ENCODE data around the gene KCNG3. TPM values are rescaled to one million over a fixed set of nuclear protein-coding genes. Genes with fewer than 3 reads are reported as not detected.

The KCNG3 gene
- total RNA-seq, 1 experiment from 2014 or later, result 4.3 TPM

DNA sequence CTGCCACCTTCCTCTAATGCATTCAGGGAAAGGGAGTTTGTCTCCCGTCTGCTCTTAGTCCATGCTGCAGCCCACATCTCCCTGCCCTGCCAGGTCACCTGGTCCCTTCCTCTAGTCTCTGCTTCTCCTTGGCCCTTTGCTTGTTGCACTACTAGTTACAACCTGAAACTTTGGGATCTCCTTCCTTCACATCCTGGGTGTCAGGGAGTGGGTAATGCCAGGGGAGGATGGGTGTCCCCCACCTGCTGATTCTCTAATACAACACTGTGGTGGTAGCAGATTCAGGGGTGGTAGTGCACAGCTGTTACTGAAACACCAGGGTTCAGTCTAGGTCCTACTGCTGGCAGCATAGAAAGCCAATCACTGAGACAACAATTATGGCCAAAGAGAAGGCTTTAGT is 101.6 kb downstream of the KCNG3 start:
- ChIA-PET POLR2A (no interaction called here), CTCF (no interaction called here)
- Histone ChIP-seq H3K9me3 (ENCODE audit: control insufficient read depth, insufficient read depth, low read depth, low read length) (no peaks in the 10 kb centered on the region), H3K27me3 (ENCODE audit: control insufficient read depth, insufficient read depth, low read length) (no peaks in the 10 kb centered on the region), H3K27ac (ENCODE audit: low read length) (no peak overlapping the region), H3K36me3 (ENCODE audit: control insufficient read depth, insufficient read depth, low read length) (no peaks in the 10 kb centered on the region), H3K4me3 (ENCODE audit: low read depth in 2 of 2, low read length in 2 of 2) (no peak overlapping the region), H3K4me1 (ENCODE audit: control insufficient read depth, insufficient read depth, low read length) (no peaks in the 10 kb centered on the region)
- DNase-seq (ENCODE audit: low read depth, low spot score) (no peak), ATAC-seq (no peak)
- no TSS peak for BruUV-seq (replicated peaks)
- in situ Hi-C loops (cut with HindIII; ENCODE audit: low pct_unique_long_range_greater_than_20kb, low sequenced_read_pairs) (no loop called here), intact Hi-C loops (cut with micrococcal nuclease; ENCODE audit: unreplicated experiment) (no loop called here)
- TF ChIP-seq TCF7L2 (IDR thresholded peaks at IDR 0.05; ENCODE audit: low read depth, low read length) (no peak), POLR2AphosphoS5 (IDR thresholded peaks at IDR 0.05; ENCODE audit: low read depth, low read length) (no peak), REST (IDR thresholded peaks at IDR 0.05; ENCODE audit: insufficient read depth in 1 of 2, low read depth in 2 of 2, low read length in 1 of 2) (no peak), SIN3A (IDR thresholded peaks at IDR 0.05; ENCODE audit: borderline replicate concordance, insufficient read depth, low read depth, low read length) (no peak), CTCF (IDR thresholded peaks at IDR 0.05) (no peak)

Other genes with a start within 250 kb of the KCNG3 start
- 132 TPM for gene COX7A2L, start 132.8 kb downstream of the KCNG3 start, total RNA-seq (2021; ENCODE audit: unreplicated experiment)
- 65.6 TPM for gene MTA3, start 74.7 kb upstream of the KCNG3 start, total RNA-seq (2021; ENCODE audit: unreplicated experiment)